GM19397 (cell line): ENCODE results near the gene FAM216A.
"Not testable (repeated sequence)": the region's sequence is repeated elsewhere in the genome, so short reads cannot be mapped to it uniquely, and the experiment has no call there.

Experiments
- ATAC-seq: cut with Tn5 transposase; IDR thresholded peaks from one replicate; pipeline ENCODE4 v1.9.1; 2021; ENCODE audit warnings: mild to moderate bottlenecking, moderate library complexity; ENCODE audit not compliant: unreplicated experiment

The FAM216A gene, protein sequence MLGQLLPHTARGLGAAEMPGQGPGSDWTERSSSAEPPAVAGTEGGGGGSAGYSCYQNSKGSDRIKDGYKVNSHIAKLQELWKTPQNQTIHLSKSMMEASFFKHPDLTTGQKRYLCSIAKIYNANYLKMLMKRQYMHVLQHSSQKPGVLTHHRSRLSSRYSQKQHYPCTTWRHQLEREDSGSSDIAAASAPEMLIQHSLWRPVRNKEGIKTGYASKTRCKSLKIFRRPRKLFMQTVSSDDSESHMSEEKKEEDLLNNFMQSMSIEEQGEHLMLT

DNA sequence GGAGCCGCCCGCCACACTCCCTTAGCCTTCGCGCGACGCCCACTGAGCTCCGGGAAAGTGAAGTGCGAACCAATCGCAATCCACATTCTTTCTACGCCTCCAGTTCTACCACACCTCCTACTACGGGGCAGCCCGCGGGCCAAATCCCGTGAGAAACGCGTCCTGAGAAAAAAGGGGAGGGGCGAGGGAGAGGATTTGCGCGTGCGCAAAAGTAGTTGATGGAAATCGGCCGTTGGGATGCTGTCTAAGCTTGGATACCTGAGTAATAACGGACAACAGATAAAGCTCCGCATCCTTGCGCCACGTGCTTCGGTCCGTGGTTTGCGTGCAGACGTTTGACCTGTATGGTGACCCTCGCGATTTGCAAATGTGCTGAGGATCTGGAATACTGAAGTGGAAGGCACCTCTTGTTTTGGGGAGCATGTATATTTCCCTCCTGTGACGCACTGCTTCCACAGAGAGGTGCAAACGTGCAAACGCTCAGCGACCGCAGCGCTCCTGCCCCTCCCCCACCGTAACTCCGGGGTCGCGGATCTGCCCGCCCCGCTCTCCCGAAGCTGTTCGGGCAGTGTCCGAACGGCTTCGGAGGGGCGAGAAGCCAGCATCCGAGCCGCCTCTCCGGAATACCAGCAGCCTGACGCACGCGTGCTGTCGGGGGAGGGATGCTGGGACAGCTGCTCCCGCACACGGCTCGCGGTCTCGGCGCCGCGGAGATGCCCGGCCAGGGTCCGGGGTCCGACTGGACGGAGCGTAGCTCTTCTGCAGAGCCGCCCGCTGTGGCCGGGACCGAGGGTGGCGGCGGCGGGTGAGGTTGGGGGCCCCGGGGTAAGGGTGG lies at the start of gene FAM216A, which contains the start of gene GPN3:
TSS of gene FAM216A (plus strand) at position 632 of the 835 bp plus-strand sequence. CDS start at position 663, 31 bp downstream.
TSS of gene GPN3 (minus strand) at position 44 of the 835 bp plus-strand sequence. CDS start 54 bp downstream, outside the sequence.
- peak; percentile 66 for ATAC-seq

DNA sequence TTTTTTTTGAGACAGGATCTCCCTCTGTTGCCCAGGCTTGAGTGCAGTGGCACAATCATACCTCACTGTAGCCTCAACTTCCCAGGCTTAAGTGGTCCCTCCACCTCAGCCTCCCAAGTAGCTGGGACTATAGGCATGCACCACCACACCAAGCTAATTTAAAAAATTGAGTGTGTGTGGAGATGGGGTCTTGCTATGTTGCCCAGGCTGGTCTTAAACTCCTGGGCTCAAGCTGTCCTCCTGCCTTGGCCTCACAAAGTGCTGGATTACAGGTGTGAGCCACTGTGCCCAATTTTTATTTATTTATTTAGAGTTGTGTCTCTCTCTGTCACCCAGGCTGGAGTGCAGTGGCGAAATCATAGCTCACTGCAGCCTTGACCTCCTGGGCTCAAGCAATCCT lies 48.0 kb upstream of the FAM216A start:
- ATAC-seq = not testable (repeated sequence)

DNA sequence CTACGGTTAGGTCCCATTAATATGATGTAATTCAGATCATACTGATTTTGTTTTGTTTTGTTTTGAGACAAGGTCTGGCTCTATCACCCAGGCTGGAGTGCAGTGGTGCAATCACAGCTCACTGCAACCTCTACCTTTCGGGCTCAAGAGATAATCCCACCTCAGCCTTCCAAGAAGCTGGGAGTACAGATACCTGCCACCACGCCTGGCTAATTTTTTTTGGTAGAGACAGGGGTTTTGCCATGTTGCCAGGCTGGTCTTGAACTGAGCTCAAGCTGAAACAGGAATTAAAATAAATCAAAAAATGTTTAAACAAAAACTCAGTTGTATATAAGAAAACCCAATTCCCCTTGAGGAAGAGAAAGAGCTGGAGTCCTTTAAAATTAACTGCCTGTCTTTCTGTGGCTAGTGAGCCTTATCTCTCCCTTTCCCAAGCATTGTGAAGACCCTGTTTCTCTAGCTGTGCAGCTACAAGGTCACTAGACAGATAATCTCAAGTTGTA lies 47.4 kb upstream of the FAM216A start:
- no peak for ATAC-seq

DNA sequence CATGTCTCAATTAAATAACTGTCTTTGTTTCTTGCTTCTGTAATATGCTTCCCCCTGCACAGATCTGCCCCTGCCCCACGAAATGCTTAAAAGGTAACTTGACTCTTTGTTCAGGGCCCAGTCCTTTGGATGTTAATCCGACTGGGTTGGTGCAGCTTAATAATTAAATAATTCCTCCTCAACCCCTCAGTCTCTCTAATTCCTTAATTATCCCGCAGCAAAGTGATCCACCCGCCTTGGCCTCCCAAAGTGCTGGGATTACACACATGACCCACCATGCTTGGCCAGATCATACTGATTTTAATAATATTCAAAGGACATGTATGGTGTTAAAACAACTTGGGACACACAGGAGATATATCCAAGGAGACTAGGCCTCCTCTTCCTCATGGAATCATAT lies 46.9 kb upstream of the FAM216A start:
- no peak for ATAC-seq

DNA sequence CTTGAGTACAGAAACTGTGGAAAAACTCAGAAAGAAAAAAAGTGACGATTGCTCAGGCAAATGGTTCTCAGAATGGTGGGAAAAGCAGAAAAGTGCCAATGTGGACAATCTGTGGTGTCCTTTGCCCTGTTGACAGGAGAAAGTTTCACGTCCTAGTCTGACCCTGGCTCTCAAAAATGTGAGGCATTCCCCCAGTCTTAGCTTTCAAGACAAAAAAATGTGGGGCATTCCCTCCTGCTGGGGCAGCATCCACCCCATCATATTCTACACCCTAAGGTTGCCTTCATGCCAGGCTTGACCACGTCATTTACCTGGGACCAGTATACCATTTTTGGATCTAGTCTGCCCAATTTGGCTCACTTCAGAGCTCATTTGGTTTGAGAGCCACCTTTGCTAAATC lies 44.4 kb upstream of the FAM216A start:
- ATAC-seq = no peak

DNA sequence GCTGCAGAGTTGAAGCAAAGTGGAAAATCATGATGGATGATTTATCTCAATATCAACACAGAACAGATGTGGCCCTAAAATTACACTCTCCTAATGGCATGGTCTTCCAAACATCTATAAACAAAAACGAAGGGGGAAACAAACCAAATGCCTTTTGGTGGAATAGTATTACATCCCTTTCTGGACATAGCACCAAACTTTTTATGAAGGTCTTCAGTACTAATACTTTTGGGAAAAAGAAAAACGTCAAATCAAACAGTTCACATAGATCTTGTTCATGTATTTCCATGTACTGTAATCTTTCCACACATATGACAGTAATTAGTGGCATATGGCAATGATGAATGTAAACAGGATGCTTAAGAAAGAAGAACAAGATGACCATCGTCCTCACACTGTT lies 42.2 kb upstream of the FAM216A start:
- ATAC-seq = no peak

- ATAC-seq = not testable (repeated sequence)
Observed at GRCh38 chr12:110429676-110430075, 39.0 kb upstream of the FAM216A start.

GRCh38 chr12:110431957-110432587 lies 36.6 kb upstream of the FAM216A start:
- no peak for ATAC-seq

DNA sequence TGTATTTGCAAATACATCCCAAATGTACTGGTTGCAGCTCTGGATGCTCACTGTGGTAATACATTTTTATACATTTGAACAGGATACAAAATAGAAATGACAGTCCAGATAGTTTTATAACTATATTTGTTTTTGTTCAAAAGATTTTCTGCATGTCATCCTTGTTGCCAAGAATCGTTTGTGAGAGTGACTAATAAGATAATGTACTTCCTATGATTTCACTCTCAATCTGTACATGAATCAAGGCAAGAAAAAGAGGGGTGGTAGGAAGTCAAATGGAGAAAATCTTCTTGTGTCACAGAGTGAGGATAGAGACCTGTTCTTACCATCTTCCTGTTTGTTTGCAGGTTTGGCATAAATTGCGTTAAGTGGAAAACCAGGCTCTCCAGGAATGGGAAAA lies 32.4 kb upstream of the FAM216A start:
- no peak for ATAC-seq

DNA sequence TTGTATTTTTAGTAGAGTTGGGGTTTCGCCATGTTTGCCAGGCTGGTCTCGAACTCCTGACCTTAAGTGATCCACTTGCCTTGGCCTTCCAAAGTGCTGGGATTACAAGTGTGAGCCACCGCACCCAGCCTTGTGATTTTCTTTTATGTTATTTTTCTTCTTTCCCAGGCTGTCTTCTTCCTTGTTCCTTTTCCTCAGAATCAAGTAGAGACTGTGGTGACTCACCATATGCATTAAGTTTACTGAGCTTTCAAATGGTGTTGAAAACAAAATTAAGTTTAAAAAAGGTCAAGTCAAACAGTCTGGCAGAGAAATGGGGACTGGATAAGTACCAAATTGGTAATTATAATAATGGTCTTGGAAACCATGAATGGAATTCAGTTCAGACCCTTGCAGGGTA lies 24.2 kb upstream of the FAM216A start:
- ATAC-seq = no peak

DNA sequence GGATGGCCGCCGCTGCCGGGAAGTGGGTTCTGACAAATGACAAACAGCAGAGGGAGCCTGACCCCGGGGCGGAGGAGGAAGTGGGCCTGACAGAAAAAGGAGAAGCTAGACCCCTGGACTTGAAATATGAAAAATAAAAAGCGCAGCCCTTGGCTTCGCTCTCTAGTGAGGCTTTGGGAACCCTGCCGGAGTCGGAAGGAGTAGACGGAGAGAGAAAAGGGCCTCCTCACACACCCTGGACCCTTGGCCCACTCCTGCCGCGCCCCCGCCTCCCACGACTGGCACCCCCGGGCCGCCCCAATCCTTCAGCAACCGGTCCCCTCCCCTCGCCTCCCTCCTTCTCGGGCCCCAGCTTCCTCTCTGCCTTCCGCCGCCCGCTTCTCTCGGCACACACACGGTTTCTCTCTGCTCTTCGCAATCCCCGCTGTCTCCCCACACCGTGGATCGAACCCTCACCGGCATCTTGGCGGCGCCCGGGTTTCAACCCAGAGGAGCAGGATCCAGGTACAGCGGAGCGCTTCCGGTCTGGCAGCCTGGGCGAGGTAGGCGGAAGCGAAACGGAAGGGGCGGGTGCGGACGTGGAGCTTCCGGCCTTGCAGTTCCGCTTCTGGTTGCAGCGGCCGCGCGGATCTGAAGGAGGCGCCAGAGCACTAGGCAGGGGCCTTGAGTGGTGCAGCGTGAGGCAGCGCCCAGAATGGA lies 18.7 kb upstream of the FAM216A start, which contains the start of gene ARPC3:
TSS of gene ARPC3 (minus strand) at position 539 of the 699 bp plus-strand sequence. CDS start at position 462, 77 bp downstream.
- peak; percentile 93 for ATAC-seq

GRCh38 chr12:110451263-110451662 lies 17.4 kb upstream of the FAM216A start:
- ATAC-seq = no peak

DNA sequence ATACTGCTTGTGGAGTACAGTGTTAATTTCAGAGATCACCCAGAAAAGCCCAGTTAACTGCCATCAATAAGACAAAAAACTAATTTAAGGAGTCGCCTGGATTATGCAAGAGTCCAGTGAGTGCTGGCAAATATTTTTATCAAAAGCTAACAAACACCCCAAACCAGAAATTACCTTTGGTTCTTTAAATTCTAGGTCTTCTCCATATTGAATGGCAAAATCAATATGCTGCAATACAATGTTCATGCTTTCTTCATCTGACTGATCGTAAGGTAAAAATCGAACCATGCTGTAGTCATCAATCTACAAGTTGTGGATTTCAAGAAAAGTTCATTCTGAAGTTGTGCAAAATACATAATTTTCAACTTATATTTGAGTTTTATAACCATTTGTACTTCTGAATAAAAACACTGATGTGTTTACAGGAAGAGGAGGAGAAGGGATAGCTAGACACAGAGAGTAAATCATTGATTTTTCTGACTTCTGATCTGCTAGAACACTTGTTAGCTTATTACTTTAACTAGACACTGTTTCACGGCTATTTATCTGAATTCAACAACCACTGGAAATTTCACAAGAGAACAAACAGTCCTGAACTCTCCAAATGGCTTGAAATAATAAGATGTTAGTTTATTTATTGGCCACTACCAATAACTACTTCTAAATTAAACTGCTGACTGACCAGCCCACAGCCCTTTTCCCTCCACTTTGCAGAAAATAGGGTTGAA lies 14.9 kb upstream of the FAM216A start:
- no peak for ATAC-seq

DNA sequence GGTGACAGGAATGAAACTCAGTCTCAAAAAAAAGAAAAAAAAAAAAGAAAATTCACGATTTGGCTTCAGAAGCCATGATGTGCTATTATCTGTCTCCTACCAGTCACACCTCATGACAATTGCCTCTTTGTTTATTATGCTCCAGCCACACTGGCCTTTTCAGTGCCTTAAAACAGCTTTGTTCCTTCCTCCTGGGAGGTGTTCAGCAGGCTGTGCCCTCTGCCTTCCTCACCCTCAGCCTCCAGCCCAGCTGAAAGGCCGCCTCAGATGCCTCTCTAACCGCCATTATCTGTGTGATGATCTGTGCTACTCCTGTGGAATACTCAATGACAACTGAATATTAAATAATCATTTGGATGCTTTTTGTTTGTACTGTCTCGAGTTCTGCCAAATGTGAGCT lies 9.9 kb upstream of the FAM216A start:
- ATAC-seq = no peak

DNA sequence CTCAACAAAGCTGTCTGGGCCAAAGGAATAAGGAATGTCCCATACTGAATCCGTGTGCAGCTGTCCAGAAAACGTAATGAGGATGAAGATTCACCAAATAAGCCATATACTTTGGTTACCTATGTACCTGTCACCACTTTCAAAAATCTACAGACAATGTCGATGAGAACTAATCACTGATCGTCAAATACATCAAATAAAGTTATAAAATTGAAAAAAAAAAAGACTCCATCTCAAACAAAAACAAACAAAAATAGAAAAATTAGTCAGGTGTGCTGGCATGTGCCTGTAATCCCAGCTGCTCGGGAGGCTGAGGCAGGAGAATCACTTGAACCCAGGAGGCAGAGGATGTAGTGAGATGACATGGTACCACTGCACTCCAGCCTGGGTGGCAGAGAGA lies 7.5 kb upstream of the FAM216A start:
- ATAC-seq = not testable (repeated sequence)

DNA sequence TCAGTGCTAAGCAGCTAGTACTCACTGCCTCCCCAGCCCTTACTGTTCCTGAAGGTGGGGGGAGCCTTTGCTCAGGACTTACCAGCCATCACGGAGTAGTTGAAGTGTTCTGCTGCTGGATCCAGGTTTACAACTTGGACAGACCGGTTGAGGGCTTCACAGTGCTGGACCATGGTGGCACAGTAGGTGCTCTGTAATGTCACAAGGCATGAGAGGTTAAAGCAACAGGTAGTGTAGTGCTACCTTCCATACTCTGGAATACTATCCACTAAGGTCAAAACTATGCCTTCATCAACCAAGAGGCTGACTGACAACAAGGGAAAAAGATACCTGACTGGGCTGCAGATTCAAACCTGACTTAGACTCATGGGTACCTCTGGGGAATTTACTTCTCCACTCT lies 3.6 kb upstream of the FAM216A start:
- ATAC-seq = no peak

DNA sequence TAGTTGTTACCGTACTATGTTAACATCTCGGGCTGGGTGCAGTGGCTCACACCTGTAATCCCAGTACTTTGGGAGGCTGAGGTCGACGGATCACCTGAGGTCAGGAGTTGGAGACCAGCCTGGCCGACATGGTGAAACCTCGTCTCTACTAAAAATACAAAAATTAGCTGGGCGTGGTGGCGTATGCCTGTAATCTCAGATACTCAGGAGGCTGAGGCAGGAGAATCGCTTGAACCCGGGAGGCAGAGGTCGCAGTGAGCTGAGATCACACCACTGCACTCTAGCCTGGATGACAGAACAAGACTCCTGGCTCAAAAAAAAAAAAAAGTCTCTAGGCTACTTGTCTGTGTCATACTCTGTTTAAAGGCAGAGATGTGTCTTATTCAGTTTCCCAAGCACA lies 2.9 kb upstream of the FAM216A start:
- ATAC-seq = not testable (repeated sequence)

GRCh38 chr12:110466791-110467190 lies 1.9 kb upstream of the FAM216A start:
- ATAC-seq = no peak

DNA sequence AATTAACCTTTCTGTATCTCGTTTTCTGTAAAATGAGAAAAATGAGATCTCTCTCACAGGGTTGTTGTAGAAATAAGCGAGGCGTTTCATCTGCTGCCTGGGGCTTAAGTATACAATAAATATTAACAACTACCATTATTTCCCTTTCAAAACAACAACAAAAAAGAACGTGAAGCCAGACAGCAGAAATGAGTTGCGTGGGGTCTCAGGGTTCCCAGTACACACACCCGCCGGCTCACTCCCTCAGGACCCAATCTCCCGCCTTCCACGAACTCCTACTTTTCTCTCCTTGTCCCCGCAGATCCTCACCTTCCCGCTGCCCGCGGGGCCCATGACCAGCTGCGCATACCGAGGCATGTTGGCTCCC lies 815 bp upstream of the FAM216A start:
- ATAC-seq = no peak

- ATAC-seq = no peak
Observed at GRCh38 chr12:110475426-110475825, 6.8 kb downstream of the FAM216A start.
